Vagina (tissue), 2 donors: Measurements from ENCODE around the gene INO80E.

Source experiments
- CTCF ChIP-seq, 3 experiments: fragments of 450-650 bp in 2 of 3; fragments of 200-600 bp in 1 of 3; sonication (generic) in 1 of 3; IDR thresholded peaks; one replicate each; pipeline ENCODE4 v1.5.1; 2017 to 2019; ENCODE audit warnings: antibody characterized with exemption in 3 of 3, mild to moderate bottlenecking in 2 of 3, moderate library complexity in 2 of 3
- POLR2AphosphoS5 ChIP-seq, 2 donors: sonication (generic); formaldehyde crosslinking; IDR thresholded peaks; one replicate each; pipeline ENCODE4 v1.9.0; 2017; ENCODE audit warnings: antibody characterized with exemption in 2 of 2, mild to moderate bottlenecking in 2 of 2, low read depth in 1 of 2; ENCODE audit not compliant: insufficient read depth in 1 of 2

DNA sequence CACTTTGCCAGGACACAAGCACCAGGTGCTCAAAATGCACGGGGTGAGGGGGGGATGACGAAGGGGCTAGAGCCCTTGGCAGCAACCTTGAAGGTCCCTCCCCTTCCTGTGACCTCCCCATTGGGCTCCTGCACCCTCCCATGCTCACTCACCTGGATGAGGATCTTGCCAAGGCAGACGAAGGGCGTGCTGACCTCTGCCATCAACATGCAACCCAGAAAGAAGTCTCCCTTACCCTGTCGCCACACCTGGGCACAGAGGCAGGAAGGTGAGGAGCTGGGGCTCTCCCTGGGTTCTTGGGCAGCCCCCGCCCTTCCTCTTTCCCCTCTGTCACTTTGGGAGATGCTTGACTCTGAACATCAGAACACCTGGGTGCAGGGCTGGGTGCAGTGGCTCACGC is 29.5 kb downstream of the INO80E start:
- TF ChIP-seq CTCF (IDR thresholded peaks at IDR 0.05): no peak
- no peak for TF ChIP-seq POLR2AphosphoS5 (IDR thresholded peaks at IDR 0.05; ENCODE audit: insufficient read depth in 1 of 2, low read depth in 1 of 2)
